HG03354 (cell line): ENCODE measurements around the gene MCU.
"Not testable (repeated sequence)": the region's sequence is repeated elsewhere in the genome, so short reads cannot be mapped to it uniquely, and the experiment has no call there.

ENCODE experiments used
- ATAC-seq: cut with Tn5 transposase; IDR thresholded peaks from one replicate; pipeline ENCODE4 v1.9.1; 2021; ENCODE audit warnings: mild to moderate bottlenecking; ENCODE audit not compliant: unreplicated experiment, poor library complexity, severe bottlenecking

Gene MCU

DNA sequence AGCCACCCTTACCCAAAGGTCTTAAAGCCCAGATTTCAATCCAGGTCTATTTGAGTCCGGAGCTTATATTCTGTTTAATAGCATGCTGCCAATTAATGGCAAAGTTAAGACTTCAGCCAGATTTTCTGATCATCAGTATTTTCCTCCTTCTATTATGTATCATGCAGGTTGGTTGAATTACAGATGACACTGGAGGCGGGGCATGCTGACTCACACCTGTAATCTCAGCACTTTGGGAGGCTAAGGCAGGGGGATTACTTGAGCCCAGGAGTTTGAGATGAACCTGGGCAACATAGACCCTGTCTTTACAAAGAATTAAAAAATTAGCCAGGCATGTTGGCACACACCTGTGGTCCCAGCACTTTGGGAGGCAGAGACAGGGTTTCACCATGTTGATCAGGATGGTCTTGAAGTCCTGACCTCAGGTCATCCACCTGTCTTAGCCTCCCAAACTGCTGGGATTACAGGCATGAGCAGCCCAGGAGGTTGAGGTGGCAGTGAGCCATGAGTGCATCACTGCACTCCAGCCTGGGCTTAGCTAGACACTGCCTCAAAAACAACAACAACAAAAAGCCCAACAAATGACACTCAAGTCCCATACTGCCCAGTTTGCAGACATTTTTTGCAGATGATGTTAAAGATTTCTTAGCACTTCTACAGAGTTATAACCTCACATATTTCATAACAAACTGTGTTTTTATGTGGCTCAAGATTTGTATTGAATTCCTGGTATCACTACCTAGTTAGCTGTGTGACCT, 62.5 kb downstream of the MCU start:
- ATAC-seq = no peak

DNA sequence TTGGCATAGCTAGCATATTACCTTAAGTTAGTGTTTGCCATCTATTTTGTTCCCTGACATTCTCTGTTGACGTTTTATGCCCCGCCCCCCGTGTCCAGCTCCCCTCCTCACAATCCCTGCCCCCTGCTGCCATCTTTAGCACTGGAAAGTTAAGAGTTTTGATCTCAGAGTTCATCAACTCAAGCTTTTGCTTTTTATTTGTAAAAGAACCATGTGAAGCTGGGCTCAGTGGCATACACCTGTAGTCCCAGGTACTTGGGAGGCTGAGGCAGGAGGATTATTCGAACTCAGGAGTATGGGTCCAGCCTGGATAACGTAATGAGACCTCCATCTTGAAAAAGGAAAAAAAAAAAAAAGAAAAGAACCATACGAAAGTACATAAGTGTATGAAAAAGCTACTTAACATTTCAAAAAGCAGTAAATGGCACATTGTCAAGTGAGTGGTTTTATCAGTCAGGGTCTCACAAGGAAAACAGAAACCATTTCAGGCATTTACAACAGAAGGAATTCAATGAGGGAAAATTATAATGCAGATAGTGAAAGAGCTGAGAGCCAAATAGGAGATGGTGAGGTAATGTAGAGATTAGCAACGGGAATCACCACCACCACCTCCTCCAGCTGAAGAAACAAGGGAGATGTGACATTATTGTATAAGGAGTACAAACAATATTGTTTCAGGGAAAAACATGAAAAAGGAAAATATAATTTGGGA, 64.9 kb downstream of the MCU start:
- no peak for ATAC-seq

DNA sequence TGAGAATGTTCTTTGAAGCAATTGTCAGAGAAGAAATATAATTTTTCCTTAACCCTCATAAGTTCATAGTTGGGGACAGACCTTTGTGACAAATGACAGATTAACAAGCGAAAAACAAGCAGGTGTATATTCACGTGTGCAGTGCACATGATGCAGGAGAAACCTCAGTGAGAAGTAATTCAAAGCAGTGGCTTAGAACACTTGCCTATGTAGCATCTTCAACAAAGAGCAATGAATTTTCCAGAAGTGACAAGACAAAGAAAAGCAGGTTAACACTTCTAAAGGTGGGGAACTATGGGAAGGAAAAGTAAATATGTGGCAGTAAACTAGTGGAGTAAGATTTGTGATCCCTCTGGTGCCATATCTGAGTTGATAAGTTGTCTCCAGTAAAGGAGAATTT, 65.8 kb downstream of the MCU start:
- no peak for ATAC-seq

DNA sequence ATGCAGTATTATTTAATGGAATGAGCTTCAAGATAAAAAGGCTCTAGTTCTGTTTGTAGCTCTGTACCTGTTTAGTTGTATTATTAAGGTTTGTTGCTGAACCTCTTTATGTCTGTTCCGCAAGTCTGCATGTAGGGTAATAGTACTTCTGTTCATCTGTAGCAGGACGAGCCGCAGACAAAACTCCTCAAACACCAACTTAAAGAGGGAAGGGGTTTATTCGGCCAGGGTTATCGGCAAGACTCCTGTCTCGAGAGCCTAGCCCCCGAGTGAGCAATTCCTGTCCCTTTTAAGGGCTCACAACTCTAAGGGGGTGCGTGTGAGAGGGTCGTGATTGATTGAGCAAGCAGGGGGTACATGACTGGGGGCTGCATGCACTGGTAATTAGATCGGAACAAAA, 67.0 kb downstream of the MCU start:
- ATAC-seq = not testable (repeated sequence)

DNA sequence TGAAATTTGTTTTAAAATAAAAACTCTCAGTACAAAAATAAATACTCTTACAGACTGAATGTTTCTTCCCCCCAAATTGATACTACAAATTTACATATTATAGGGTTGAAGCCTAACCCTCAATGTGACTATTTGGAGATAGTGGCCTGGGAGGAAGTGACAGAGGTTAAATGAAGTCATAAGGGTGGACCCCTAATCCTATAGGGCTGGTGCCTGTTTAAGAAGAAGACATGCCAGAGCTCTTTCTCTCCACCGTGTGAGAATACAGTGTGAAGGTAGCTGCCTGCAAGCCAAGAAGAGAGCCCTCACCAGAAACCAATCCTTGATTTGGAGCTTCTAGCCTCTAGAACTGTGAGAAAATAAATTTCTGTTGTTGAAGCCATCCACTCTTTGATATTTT, 67.6 kb downstream of the MCU start:
- ATAC-seq = no peak

DNA sequence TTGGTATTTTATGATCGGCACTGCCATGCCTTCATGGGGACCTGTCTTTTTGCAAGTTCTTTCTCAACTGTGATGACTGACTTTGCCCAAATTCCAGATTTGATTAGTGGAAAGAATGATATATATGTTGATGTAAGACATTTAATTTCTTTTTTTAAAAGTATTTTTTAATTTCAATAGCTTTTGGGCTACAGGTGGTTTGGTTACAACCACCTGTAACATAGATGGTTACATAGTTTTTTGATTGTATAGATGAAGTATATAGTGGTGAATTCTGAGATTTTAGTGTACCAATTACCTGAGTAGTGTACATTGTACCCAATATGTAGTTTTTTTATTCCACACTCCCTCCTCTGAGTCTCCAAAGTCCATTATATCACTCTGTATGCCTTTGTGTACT, 69.6 kb downstream of the MCU start:
- ATAC-seq = no peak

DNA sequence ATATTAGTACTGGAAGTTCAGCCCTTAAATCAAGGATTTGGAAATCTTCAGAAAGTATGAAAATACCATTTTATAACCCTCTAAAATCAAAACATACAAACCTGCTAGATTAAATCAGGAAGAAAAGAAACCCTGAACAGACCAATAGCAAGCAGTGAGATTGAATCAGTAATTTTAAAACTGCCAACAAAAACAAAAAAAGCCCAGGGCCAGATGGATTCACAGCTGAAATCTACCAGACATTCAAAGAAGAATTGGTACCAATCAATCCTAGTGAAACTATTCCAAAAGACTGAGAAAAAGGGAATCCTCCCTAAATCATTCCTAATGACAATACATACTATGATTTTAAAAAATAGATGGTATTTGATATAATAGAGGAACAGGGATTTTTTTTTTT, 70.1 kb downstream of the MCU start:
- ATAC-seq = no peak

DNA sequence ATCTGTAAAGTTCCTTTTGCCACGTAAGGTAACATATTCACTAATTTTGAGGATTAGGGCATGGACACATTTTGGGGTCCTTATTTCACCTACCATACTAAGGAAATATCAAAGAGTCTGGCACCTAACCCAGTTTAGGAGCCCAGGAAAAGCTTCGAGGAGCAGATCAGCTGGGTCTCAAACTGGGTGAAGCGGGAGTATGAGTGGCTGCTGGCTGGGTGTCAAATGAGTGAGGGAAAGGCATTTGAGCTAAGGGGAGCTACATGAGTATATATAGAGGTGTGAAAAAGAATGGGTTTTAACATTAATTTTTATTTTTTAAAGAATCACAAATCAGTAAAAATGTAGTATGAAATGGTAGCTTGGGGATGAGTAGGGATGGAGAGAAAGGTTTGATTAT, 71.3 kb downstream of the MCU start:
- no peak for ATAC-seq

DNA sequence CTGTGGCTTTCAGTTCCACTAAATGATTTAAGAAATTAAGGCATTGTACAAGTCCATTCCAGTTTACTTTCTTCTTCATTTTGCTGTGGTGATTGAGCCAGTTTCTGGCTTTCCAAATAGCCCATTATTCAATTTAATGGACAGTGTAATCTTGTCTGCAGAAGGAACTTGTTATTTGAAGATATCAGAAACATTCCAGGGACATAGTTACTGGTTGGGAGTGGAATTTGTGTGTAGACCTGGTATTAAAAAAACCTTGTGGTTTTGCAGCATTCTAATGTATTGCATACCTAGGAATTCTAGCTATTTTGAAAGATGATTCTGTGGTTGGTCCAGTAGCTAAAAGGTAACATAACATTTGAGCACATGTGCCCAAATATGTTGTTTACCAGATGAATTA, 72.2 kb downstream of the MCU start:
- ATAC-seq = no peak

DNA sequence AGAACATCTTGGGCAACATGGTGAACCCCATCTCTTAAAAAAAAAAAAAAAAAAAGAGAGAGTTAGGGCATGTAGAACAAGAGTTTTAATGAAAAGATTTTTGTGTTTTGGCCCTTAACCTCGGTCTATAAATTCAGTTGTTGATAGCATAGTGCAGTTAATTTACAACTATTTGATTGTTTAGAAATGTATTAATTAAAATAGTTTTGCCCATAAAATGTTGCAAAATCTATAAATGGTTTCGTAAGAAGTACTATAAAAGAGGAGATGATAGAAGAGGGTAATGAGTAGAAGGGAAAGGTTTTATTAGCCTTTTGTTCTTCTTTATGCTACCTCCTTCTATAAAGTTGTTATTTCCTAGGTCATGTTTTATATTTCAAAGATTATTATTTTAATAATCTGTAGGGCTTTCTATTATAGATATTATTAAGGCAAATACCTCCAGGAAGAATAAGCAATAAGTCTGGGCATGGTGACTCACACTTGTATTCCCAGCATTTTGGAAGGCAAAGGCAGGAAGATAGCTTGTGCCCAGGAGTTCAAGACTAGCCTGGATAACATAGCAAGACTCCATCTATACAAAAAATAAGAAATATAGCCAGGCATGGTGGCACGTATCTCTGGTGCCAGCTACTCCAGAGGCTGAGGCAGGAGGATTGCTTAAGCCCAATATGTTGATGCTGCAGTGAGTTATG, 73.3 kb downstream of the MCU start:
- no peak for ATAC-seq

DNA sequence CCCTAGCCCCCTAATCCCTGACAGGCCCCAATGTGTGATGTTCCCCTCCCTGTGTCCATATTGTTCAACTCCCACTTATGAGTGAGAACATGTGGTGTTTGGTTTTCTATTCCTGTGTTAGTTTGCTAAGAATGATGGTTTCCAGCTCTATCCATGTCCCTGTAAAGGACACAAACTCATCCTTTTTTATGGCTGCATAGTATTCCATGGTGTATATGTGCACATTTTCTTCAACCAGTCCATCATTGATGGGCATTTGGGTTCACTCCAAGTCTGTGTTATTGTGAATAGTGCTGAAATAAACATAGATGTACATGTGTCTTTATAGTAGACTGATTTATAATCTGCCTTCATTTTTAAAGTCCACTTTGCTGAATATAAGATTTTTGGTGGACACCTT, 79.3 kb downstream of the MCU start:
- not testable (repeated sequence) for ATAC-seq

DNA sequence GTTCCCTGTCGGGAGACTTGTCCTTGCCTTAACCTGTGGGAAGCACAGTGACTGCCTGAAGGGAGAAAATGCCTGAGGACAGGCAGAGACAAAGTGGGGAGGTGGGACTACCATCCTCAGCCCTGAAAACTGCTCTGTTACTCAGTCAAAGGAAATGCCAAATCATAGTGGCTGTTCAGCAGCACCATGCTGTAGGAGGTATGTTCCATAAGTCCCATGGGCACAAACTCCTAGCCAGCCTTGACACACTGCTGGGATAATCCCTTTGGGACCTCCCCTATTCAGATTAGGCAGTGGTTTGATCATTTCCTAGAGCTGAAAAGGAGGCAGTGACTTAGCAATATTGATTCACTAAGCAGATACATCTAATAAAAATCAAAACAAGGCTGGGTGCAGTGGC, 80.1 kb downstream of the MCU start:
- no peak for ATAC-seq

DNA sequence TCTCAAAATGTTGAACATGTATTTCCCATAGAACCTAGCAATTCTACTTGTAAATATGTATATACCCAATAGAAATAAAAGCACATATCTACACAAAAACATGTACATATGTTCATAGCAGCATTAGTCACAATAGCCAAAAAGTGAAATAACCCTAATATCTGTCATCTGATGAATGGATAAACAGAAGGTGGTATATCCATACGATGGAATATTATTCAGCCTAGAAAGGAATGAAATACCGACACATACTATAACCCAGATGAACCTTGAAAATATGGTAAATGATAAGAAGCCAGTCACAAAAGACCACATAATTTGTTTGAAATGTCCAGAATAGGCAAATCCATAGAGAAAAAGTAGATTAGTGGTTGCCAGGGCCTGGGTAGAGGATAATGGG, 87.9 kb downstream of the MCU start:
- ATAC-seq = no peak

DNA sequence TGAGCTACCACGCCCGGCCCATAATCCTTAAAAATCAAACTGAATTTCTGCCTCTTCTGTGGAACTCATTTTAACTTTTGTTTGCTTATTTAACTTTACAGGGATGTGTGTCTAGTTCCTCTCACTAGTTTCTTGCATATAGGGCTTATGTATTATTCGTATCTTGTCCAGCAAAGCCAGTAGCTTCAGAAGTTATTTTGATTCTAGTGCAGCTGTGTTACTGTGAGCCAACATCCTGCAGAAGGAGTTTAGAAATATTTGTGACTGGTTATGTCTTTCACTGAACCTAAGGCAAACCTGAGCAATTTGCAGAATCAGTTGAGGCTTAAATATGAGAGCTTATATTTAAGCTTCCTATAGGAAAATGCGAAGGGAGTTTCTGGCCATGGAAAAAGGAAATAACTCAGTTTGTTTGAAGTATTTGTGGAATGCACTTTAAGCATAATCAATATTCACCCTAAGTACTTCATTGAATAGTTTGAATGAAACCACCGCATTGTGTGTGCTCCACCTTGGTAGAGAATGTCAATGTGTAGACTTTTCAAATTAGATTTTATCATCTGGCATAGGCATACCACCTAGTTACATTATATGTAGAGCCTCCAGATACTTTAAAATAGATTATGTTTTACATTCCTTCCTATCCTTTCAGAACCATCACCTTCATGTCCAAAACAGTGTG, 90.8 kb downstream of the MCU start:
- ATAC-seq = no peak

DNA sequence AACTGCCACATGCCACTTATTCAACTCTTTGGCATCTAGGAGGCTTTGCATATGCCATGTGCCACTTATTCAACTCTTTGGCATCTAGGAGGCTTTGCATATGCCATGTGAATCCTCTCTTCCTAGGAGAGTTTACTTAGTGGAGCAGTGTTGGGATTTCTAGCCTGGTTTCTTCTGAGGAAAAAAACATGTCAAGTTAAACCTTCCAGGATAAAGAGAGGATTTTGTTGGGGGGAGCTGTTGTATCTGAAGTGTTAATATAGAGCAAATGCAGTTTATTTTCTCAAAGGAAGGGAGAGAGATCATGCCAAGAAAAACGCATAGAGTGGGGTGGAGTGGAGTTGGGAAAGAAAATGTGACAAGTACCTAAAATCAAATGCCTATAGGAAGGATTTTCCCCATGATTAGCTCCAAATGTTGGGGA, 91.5 kb downstream of the MCU start:
- ATAC-seq = no peak

DNA sequence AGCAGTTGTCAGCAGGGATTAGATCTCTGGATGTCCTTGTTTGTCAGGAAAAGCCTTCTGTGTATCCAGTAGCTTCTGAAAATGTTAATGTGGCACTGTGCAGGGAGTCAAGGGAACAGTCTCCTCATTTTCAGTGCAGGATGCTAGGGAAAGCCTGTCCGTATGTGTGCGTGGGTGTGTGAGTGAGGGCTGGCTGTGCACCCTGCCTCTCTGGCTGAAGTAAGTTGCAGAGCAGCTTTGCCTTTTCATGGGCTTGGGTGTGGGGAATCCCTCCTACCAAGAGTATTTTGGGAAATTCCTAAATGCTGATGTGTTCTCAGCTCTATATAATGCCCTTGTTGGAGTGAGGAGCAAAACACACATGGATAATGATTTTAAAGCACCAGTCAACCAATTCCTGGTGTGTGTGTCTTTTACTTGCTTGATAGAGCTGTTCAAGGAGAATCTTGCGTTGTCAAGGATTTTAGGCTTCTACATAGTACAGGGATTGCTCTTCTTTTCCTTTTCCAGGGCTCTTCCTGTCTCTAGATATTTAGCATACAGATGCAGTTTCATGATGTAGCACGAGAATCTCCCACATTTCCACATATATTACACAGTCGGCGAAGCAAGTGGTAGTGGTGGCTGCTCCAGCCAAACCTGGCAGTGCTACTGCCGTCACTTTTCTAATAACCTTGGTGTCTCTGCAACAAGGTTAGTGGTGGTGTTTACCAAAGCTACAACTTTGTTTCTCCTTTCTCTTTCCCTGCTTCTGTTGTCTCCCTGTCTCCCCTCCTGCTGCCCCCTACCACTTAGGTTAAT, 92.8 kb downstream of the MCU start:
- no peak for ATAC-seq

DNA sequence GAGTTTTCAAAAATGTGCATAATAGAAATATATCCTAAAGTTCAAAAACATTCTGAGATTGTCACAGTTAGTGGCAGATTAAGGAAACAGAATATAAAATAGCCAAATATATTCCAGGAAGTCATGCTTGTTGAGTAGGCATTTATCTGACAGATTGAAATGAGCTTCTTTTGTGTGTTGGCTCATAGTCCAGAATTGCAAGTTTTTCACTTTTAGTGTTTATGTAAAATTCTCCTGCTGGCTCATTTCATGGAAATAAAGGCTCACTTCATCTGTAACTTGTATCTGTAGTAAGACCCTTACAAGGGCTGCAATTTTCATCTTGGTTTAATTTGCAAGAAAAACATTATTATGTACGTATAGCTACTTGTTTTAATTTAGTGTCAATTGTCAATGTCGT, 93.5 kb downstream of the MCU start:
- ATAC-seq = no peak

DNA sequence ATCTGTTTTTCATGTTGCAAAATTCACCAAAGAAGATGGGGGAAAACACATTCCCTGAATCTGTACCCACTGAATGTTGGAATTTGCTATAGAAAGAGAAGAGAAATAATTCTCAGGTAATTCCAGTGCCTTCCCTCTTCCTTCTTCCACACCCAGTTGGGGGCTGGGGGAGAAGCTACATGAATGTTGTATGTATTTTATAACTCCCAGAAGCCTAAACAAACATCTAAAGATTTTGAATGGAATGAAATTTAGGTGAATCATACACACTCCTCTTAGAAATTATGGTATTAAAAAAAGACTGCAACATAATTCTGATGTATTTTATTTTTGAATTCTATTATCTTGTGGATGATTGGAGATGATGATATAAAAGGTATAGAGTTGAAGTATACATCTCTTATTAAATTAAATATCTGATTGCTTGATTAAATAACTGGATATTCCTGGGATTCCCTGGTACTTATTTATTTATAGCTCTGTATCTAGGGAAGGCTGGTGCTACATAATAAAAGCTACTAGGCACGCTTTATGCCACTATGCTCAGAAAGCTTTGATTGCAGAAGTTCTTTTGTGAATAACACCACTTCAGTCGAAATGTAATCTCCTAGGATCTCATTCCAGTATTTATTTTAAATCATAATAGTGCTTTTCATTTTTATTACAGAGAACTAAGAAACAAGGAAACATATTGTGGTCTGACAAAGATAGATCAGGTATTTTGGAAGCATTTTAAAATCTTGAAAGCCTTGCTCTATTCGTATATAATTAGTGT, 98.5 kb downstream of the MCU start:
- no peak for ATAC-seq

DNA sequence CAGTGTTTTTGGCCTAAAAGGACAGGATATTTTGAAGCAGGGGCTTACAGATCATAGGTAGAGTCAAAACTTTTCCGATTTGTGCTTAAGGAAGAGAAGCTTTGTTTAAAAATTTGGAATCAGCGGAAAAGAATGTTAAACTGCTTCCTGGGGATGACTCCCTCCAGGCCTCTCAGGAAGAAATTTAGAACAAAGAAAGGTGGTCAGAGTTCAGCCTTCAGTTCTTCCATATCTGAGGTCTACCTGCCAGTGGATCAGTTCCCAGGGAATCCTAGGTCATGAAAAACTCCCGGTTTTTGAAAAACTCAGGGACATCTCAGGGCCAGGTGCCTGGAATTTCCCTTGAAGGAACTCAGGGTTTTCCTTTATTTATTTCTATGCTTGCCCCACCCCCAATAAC, 100.3 kb downstream of the MCU start:
- no peak for ATAC-seq
